Measurements from ENCODE around the gene RAP1A. TPM values are rescaled to one million over a fixed set of nuclear protein-coding genes. Genes with fewer than 3 reads are reported as not detected.

The RAP1A gene
- total RNA-seq, 2 donors from 2014 or later, result 31.4 to 39.1 TPM

GRCh38 chr1:111746614-111746999 is 127.0 kb downstream of the RAP1A start:
- Histone ChIP-seq H3K27ac (no peak overlapping the region), H3K4me1 (replicated peaks) (no peaks in the 10 kb centered on the region), H3K9me3 (no peaks in the 10 kb centered on the region), H3K36me3 (no peaks in the 10 kb centered on the region), H3K27me3 (replicated peaks; ENCODE audit: insufficient read depth) (no peaks in the 10 kb centered on the region), H3K4me3 (no peak overlapping the region)
- TF ChIP-seq POLR2A (IDR thresholded peaks at IDR 0.05), result no peak
- no peak for TF ChIP-seq POLR2AphosphoS5 (IDR thresholded peaks at IDR 0.05)
- TF ChIP-seq CTCF (IDR thresholded peaks at IDR 0.05), result no peak
- DNase-seq (ENCODE audit: low spot score), result no peak
- 81% methylated on average over 2 of the region's 2 CpGs for WGBS
- intact Hi-C loops (cut with DNase I), result no loop called here

GRCh38 chr1:111747282-111747734 is 127.7 kb downstream of the RAP1A start:
- H3K4me3 ChIP-seq, result no peak overlapping the region
- H3K9me3 ChIP-seq, result no peaks in the 10 kb centered on the region
- no peaks in the 10 kb centered on the region for H3K27me3 ChIP-seq (replicated peaks; ENCODE audit: insufficient read depth)
- TF ChIP-seq CTCF (IDR thresholded peaks at IDR 0.05) (peak in 3 of 4 experiments; percentile 42 to 54 (median 50)), POLR2A (IDR thresholded peaks at IDR 0.05) (no peak), POLR2AphosphoS5 (IDR thresholded peaks at IDR 0.05) (no peak)
- DNase-seq (ENCODE audit: low spot score), result peak; percentile 36
- intact Hi-C loops (cut with DNase I), result no loop called here
- WGBS, result 65% methylated on average over 3 of the region's 3 CpGs
- no peak overlapping the region for H3K27ac ChIP-seq
- H3K4me1 ChIP-seq (replicated peaks), result no peaks in the 10 kb centered on the region
- no peaks in the 10 kb centered on the region for H3K36me3 ChIP-seq

GRCh38 chr1:111747947-111748346 is 128.4 kb downstream of the RAP1A start:
- H3K4me1 ChIP-seq (replicated peaks), result no peaks in the 10 kb centered on the region
- 93% methylated on average over 4 of the region's 4 CpGs for WGBS
- intact Hi-C loops (cut with DNase I), result no loop called here
- TF ChIP-seq CTCF (IDR thresholded peaks at IDR 0.05), result no peak
- no peak for TF ChIP-seq POLR2AphosphoS5 (IDR thresholded peaks at IDR 0.05)
- TF ChIP-seq POLR2A (IDR thresholded peaks at IDR 0.05), result no peak
- H3K4me3 ChIP-seq, result no peak overlapping the region
- no peaks in the 10 kb centered on the region for H3K27me3 ChIP-seq (replicated peaks; ENCODE audit: insufficient read depth)
- no peaks in the 10 kb centered on the region for H3K9me3 ChIP-seq
- H3K27ac ChIP-seq, result no peak overlapping the region
- no peak for DNase-seq (ENCODE audit: low spot score)
- H3K36me3 ChIP-seq, result no peaks in the 10 kb centered on the region

GRCh38 chr1:111749628-111750027 is 130.0 kb downstream of the RAP1A start:
- Histone ChIP-seq H3K4me3 (no peak overlapping the region), H3K9me3 (no peaks in the 10 kb centered on the region), H3K27ac (no peak overlapping the region), H3K36me3 (no peaks in the 10 kb centered on the region), H3K27me3 (replicated peaks; ENCODE audit: insufficient read depth) (no peaks in the 10 kb centered on the region), H3K4me1 (replicated peaks) (no peaks in the 10 kb centered on the region)
- WGBS, result 56% methylated on average over 3 of the region's 3 CpGs
- no peak for DNase-seq (ENCODE audit: low spot score)
- TF ChIP-seq POLR2AphosphoS5 (IDR thresholded peaks at IDR 0.05), result no peak
- no peak for TF ChIP-seq CTCF (IDR thresholded peaks at IDR 0.05)
- TF ChIP-seq POLR2A (IDR thresholded peaks at IDR 0.05), result no peak
- intact Hi-C loops (cut with DNase I), result loop anchor here (5.0 kb wide), 1 partner anchor 242 kb away; no protein-coding TSS in a partner anchor

GRCh38 chr1:111750856-111751255 is 131.3 kb downstream of the RAP1A start:
- Histone ChIP-seq H3K9me3 (no peaks in the 10 kb centered on the region), H3K36me3 (no peaks in the 10 kb centered on the region), H3K27me3 (replicated peaks; ENCODE audit: insufficient read depth) (no peaks in the 10 kb centered on the region), H3K27ac (no peak overlapping the region), H3K4me3 (no peak overlapping the region), H3K4me1 (replicated peaks) (no peaks in the 10 kb centered on the region)
- WGBS, result 72% methylated on average over 2 of the region's 2 CpGs
- TF ChIP-seq POLR2AphosphoS5 (IDR thresholded peaks at IDR 0.05) (no peak), CTCF (IDR thresholded peaks at IDR 0.05) (no peak), POLR2A (IDR thresholded peaks at IDR 0.05) (no peak)
- intact Hi-C loops (cut with DNase I), result loop anchor here (5.0 kb wide), 1 partner anchor 244 kb away; no protein-coding TSS in a partner anchor
- no peak for DNase-seq (ENCODE audit: low spot score)

Measured in prostate gland (tissue), 2 donors.